ENCODE measurements around the gene SRRM1. TPM values are rescaled to one million over a fixed set of nuclear protein-coding genes. Genes with fewer than 3 reads are reported as not detected.

Gene SRRM1
- total and polyA plus RNA-seq, 9 of the 15 experiments (the other 6 are each of a cell fraction or from before 2014, with no cell fraction given) = 54.5 to 268 (median 115) TPM

- TF ChIP-seq RNF219 (CRISPR knock-in tag; IDR thresholded peaks at IDR 0.05) = no peak
- TF ChIP-seq ARID2 (IDR thresholded peaks at IDR 0.05) = no peak
- TF ChIP-seq ETV6 (IDR thresholded peaks at IDR 0.05; ENCODE audit: borderline replicate concordance in 1 of 2, low read depth in 2 of 2, low read length in 1 of 2) = no peak
- no peak for TF ChIP-seq ETV6 (CRISPR knock-in tag; IDR thresholded peaks at IDR 0.05; ENCODE audit: borderline replicate concordance)
- no peak for TF ChIP-seq PCBP2 (IDR thresholded peaks at IDR 0.05; ENCODE audit: low read depth, low read length, poor library complexity, severe bottlenecking)
- no peak for TF ChIP-seq KLF16 (IDR thresholded peaks at IDR 0.05)
- peak; percentile 82 for TF ChIP-seq ZNF263 (CRISPR knock-in tag; IDR thresholded peaks at IDR 0.05; ENCODE audit: borderline replicate concordance)
- TF ChIP-seq FOXO4 (CRISPR knock-in tag; IDR thresholded peaks at IDR 0.05) = no peak
- no peak for TF ChIP-seq CTCF (IDR thresholded peaks at IDR 0.05 in 2 of 3, conservative IDR thresholded peaks at IDR 0.05 in 1 of 3; ENCODE audit: insufficient read depth in 2 of 3, low read depth in 1 of 3, low read length in 3 of 3)
- TF ChIP-seq ZNF282 (CRISPR knock-in tag; IDR thresholded peaks at IDR 0.05) = no peak
- TF ChIP-seq HMG20A (CRISPR knock-in tag; conservative IDR thresholded peaks at IDR 0.05) = no peak
- no peak for TF ChIP-seq ZNF589 (CRISPR knock-in tag; IDR thresholded peaks at IDR 0.05; ENCODE audit: low read depth)
- 0 out of 2 replicates have a peak, but pooled peaks have one; percentile 40 for TF ChIP-seq TAF7 (tag; IDR thresholded peaks at IDR 0.05)
- no peak for TF ChIP-seq RREB1 (CRISPR knock-in tag; IDR thresholded peaks at IDR 0.05)
- peak; percentile 74; the same call in 1 of the 2 replicates for TF ChIP-seq PHF8 (IDR thresholded peaks at IDR 0.05; ENCODE audit: borderline replicate concordance, low read length)
- no peak for TF ChIP-seq PTBP1 (IDR thresholded peaks at IDR 0.05; ENCODE audit: low read depth, low read length)
These were observed 429 bp downstream of the SRRM1 start (continued) for GRCh38 chr1:24643363-24644099.
